ENCODE results near the gene MTR.
A peak's percentile ranks its signal among the peaks of the same experiment; 100 is the strongest.
"Not testable (repeated sequence)": the region's sequence is repeated elsewhere in the genome, so short reads cannot be mapped to it uniquely, and the experiment has no call there.

The MTR gene

GRCh38 chr1:236865818-236866155, 70.7 kb downstream of the MTR start:
- DNase-seq, result no peak

DNA sequence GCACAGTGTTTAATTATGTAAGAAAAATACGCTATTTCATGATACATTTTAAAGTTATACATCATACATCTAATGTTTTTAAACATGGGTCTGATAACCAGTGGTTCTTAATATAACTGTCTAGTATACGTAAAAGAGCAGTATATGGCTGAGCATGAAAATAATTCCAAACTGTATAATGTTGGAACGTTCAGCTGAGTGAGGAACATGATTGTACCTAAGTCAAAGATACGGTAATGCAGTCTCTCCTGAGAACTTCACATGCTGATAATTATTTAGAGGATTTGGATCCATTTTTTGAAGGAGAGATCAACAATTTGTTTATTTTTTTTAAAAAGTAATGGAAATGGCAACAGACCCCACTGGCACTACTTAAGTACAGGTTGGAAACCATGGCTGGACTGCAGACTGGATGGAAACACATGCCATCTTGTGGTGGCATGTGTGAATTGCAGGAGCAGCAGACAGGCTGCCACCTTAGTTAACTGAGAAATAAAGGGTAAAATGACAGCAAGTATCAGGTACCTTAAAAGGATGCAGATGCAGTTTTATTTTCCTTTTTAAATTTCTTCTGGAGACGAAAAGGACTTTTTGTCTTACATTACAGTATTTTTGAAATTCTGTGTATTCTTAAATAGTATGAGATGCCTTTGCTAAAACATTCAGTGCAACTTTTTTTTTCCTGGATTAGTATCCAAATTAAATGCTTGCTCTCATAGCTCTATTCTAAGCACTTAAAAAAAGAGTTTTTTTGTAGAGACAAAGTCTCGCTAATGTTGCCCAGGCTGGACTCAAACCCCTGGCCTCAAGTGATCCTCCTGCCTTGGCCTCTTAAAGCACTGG, 73.8 kb downstream of the MTR start:
- DNase-seq, result peak; percentile 34 to 51

DNA sequence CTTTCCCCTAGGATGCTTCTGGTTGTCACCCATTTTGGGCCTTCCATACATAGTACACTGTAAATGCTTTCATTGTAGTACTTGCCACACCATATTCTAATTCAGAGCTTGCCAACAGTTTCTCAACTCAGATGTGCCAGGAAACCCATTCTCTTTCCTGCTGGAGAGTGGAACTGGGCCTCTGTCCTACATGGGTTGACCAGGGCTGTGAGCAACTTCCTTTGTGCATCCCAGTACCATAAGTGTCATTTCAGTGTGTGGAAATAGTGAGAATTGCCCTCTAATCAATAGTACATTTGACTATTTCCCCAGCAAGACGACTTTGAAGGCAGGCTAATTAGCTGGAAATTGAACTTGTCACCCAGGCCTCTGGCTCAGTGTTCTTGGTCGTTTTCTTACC, 74.8 kb downstream of the MTR start:
- DNase-seq, result no peak

- DNase-seq, result no peak
Measured at GRCh38 chr1:236870721-236871120, 75.6 kb downstream of the MTR start.

- DNase-seq, result no peak
Measured at GRCh38 chr1:236872075-236872666, 77.1 kb downstream of the MTR start.

GRCh38 chr1:236875975-236876374, 80.9 kb downstream of the MTR start:
- DNase-seq, result no peak

DNA sequence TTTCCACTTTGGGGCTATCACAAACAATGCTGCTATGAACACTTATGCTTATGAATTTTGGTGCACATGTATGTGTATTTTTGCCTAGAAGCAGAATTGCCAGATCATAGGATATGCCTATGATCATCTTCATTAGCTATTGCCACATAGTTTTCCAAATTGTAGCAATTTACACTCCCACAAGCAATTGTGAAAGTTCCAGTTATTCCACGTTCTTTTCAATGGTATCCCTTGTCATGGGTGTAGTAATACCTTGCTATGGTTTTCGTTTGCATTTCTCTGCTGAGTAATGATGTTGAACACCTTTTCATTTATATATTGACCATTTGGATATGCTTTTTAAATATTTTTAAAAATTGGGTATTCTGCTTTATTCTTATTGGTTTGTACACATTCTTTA, 82.6 kb downstream of the MTR start:
- DNase-seq, result no peak

GRCh38 chr1:236880209-236880608, 85.1 kb downstream of the MTR start:
- no peak for DNase-seq

- no peak for DNase-seq
Measured at GRCh38 chr1:236882678-236883077, 87.6 kb downstream of the MTR start.

DNA sequence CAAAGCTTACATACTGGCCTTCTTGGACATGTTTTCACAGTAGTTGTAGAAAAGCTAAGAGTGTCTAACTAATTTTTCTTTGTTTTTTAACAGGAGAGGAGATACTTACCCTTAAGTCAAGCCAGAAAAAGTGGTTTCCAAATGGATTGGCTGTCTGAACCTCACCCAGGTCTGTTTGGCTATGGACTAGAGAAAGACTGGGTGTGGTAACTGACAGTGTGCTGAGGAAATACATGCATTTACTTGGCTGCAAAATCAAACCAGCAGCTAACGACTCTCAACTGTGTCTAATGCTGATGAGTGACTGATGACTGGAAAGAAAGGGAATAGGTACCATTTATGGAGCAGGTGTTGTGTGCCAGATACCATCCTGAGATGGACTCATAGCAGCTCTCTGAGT, 91.1 kb downstream of the MTR start:
- no peak for DNase-seq

GRCh38 chr1:236887081-236887480, 92.0 kb downstream of the MTR start:
- DNase-seq, result no peak

GRCh38 chr1:236888126-236888525, 93.0 kb downstream of the MTR start:
- no peak for DNase-seq

DNA sequence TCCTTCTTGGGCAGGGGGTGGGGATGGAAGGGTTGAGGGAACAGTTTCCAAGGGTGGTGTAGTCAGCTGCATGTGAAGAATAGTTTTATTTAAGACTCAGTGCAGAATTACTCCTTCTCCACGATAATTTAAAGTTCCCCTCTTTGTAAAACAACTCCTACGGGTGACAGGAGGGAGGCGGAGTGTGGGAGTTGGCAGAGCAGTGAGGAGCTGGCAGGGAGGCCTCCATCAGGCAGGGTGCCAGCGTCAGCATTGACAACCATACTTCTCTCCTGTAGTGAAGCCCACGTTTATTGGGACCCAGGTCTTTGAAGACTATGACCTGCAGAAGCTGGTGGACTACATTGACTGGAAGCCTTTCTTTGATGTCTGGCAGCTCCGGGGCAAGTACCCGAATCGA, 93.8 kb downstream of the MTR start:
- DNase-seq, result no peak

- no peak for DNase-seq
Measured at GRCh38 chr1:236890152-236891056, 95.3 kb downstream of the MTR start.

DNA sequence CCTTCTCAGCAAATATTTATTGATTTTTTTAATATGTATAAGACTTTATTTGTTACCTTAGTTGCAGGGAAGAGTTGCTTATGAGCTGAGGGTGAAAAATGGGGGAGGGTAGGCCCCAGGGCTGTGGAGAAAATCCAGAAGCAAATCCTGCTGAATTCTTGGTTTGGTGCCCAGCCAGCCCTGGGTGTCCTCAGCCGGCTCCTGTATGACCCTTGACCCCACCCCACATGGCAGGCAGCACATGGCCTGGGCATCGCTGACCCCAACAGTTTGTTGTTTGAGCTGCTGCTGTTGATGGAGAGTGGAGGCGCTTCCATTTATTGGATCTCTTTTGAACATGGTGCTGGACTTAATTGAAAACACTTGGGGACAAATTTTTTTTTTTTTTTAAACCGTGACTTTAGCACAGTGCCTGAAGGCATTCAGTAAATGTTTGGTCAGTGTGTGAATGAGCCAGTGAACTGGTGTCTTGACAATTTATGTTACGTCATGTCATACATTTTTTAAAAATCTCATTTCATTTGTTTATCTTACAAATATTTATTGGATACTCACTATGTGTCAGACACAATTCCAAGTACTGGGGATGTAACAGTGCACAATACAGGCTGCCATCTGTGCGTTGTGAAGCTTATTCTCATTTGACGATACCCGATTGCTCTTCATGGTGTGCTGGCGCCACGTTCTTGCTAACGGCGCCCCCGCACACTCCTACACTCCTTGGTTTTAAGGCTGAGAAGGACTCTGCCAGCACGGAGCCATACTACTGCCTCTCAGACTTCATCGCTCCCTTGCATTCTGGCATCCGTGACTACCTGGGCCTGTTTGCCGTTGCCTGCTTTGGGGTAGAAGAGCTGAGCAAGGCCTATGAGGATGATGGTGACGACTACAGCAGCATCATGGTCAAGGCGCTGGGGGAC, 98.8 kb downstream of the MTR start:
- DNase-seq, result no peak

GRCh38 chr1:236895665-236896387, 100.7 kb downstream of the MTR start:
- DNase-seq, result no peak

DNA sequence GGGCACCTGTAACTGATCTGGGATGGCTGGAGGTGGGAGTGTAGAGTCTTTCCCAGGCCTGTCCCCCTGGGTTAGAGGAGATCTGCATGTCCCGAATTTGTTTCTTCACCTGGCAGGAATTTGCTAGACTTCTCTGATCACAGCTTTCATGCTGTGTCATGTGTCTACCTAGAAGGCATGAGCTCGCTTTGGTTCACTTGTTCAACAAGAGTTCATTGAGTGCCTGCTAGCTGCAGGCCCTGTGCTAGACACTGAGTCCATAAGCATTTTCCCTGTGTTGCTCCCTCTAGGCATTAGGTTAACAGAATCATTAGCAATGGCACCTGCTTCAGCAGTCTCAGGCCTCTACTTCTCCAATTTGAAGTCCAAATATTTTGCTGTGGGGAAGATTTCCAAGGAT, 101.6 kb downstream of the MTR start:
- no peak for DNase-seq

DNA sequence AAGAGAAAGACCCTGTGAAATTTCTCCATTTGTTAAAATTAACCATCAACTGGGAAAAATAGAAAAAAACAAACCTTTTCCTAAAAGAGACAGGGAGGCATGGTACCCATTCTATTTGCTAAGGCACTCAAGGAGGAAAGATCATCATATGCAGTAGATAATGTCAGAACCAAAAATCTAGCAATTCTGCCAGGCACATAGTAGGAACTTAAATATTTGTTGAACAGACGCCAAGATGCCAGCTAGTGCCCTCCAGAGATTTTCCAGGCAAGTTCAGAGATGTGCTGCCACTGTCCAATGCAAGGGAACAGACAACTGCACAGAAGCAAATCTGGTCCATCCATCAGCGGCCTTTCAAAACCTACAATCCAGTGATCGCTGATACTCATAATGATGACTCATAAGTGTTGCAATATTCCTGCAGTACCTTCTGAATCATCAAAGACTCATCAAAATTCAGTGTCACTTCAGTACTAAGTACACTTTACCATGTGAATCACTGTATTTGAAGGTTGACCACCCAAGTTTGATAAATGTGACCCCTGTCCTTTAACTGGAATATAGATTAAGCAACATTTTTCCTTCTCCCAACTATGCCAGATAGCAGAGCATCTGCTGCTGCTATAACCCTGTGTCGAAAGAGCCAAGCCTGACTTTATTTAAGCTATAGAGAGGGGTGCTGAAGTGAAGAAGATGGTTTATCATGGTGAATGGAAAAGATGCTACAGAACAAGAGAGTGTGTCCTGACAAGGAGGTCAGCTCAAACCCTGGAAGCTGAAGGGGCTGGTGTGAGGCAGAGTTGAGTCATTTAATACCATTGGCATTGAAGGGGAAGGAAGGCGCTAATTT, 110.0 kb downstream of the MTR start:
- peak in 1 of 2 experiments; percentile 33 for DNase-seq

DNA sequence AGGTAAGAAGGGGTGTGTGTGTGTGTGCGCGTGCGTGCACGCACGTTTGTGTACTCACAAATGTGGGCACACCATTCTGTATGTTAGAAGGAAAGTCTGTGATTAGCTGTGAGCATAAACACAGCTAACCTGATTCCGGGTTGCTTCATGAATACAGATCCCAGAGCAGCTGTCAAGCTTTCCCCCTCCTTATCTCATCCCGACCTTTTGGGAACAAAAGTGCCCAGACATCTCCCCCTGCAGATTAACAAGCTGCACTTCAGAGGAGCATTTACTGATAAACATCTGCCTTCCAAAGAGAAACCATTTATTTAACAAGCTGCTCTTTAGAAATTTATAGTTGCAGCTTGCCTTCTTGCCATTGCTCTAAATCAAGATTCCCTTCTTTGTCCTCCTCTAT, 112.1 kb downstream of the MTR start:
- DNase-seq, result no peak

- DNase-seq, result no peak
Measured at GRCh38 chr1:236908669-236909068, 113.6 kb downstream of the MTR start.

GRCh38 chr1:236911047-236911446, 116.0 kb downstream of the MTR start:
- not testable (repeated sequence) for DNase-seq

Data from activated T-cell treated with anti-CD3 and anti-CD28 coated beads, Interleukin-2, amount 50 U/mL, for 48 hours (primary cell).